HG03469 (cell line): ENCODE measurements around the gene INPP4B.
"Not testable (repeated sequence)": the region's sequence is repeated elsewhere in the genome, so short reads cannot be mapped to it uniquely, and the experiment has no call there.

Experiments
- ATAC-seq: cut with Tn5 transposase; IDR thresholded peaks from one replicate; pipeline ENCODE4 v1.9.1; 2021; ENCODE audit warnings: mild to moderate bottlenecking, moderate library complexity, moderate number of reproducible peaks; ENCODE audit not compliant: unreplicated experiment

Gene INPP4B

GRCh38 chr4:142687547-142688275 is 158.4 kb downstream of the INPP4B start:
- no peak for ATAC-seq

GRCh38 chr4:142686081-142686480 is 160.0 kb downstream of the INPP4B start:
- no peak for ATAC-seq

GRCh38 chr4:142683997-142684396 is 162.1 kb downstream of the INPP4B start:
- ATAC-seq = no peak

- no peak for ATAC-seq
Observed at GRCh38 chr4:142683503-142683902, 162.6 kb downstream of the INPP4B start.

- no peak for ATAC-seq
Observed at GRCh38 chr4:142671516-142671915, 174.6 kb downstream of the INPP4B start.

GRCh38 chr4:142663828-142664227 is 182.3 kb downstream of the INPP4B start:
- ATAC-seq = no peak

GRCh38 chr4:142660728-142661127 is 185.4 kb downstream of the INPP4B start:
- ATAC-seq = no peak

- ATAC-seq = no peak
Observed at GRCh38 chr4:142656178-142656577, 189.9 kb downstream of the INPP4B start.

- ATAC-seq = no peak
Observed at GRCh38 chr4:142648378-142648777, 197.7 kb downstream of the INPP4B start.

GRCh38 chr4:142645475-142646108 is 200.5 kb downstream of the INPP4B start:
- no peak for ATAC-seq

- ATAC-seq = not testable (repeated sequence)
Observed at GRCh38 chr4:142644628-142645027, 201.5 kb downstream of the INPP4B start.

- ATAC-seq = no peak
Observed at GRCh38 chr4:142637614-142638013, 208.5 kb downstream of the INPP4B start.

- ATAC-seq = no peak
Observed at GRCh38 chr4:142631836-142632235, 214.3 kb downstream of the INPP4B start.

- no peak for ATAC-seq
Observed at GRCh38 chr4:142615324-142615665, 230.8 kb downstream of the INPP4B start.

GRCh38 chr4:142614621-142615323 is 231.3 kb downstream of the INPP4B start:
- no peak for ATAC-seq

GRCh38 chr4:142607976-142608375 is 238.1 kb downstream of the INPP4B start:
- no peak for ATAC-seq

- ATAC-seq = no peak
Observed at GRCh38 chr4:142600952-142601351, 245.1 kb downstream of the INPP4B start.

- ATAC-seq = no peak
Observed at GRCh38 chr4:142598132-142598531, 248.0 kb downstream of the INPP4B start.

- ATAC-seq = no peak
Observed at GRCh38 chr4:142596595-142596994, 249.5 kb downstream of the INPP4B start.

- ATAC-seq = no peak
Observed at GRCh38 chr4:142596121-142596520, 250.0 kb downstream of the INPP4B start.

- no peak for ATAC-seq
Observed at GRCh38 chr4:142595222-142595871, 250.8 kb downstream of the INPP4B start.

GRCh38 chr4:142585411-142585810 is 260.7 kb downstream of the INPP4B start:
- ATAC-seq = no peak
